HEK293 (cell line): ENCODE results near the gene RNH1.

Experiments used
- CTCF ChIP-seq: fragments of 450-650 bp; formaldehyde crosslinking; IDR thresholded peaks from 2 replicates; pipeline ENCODE4 v1.5.1; 2016; ENCODE audit warnings: missing biosample characterization, missing genetic modification characterization
- ZBTB20 ChIP-seq: fragments of 450-650 bp; formaldehyde crosslinking; IDR thresholded peaks from 2 replicates; pipeline ENCODE4 v1.5.1; 2016; ENCODE audit warnings: missing biosample characterization, missing genetic modification characterization
- ZBTB26 ChIP-seq: fragments of 450-650 bp; formaldehyde crosslinking; optimal IDR thresholded peaks from 2 replicates; pipeline ENCODE3; 2016; ENCODE audit warnings: missing biosample characterization, mild to moderate bottlenecking, missing genetic modification characterization
- ZEB2 ChIP-seq: fragments of 450-650 bp; formaldehyde crosslinking; IDR thresholded peaks from 2 replicates; pipeline ENCODE4 v1.5.1; 2016; ENCODE audit warnings: missing biosample characterization, missing genetic modification characterization
- ZFP3 ChIP-seq: fragments of 450-650 bp; formaldehyde crosslinking; IDR thresholded peaks from 2 replicates; pipeline ENCODE4 v1.5.1; 2016; ENCODE audit warnings: low read depth, missing biosample characterization, missing genetic modification characterization
- ZNF423 ChIP-seq: fragments of 450-650 bp; formaldehyde crosslinking; IDR thresholded peaks from 2 replicates; pipeline ENCODE4 v1.5.1; 2016; ENCODE audit warnings: missing biosample characterization, missing genetic modification characterization
- ZNF555 ChIP-seq: fragments of 450-650 bp; formaldehyde crosslinking; conservative IDR thresholded peaks from 2 replicates; pipeline ENCODE4 v1.5.1; 2017; ENCODE audit warnings: missing biosample characterization, mild to moderate bottlenecking, missing genetic modification characterization, inconsistent platforms

GRCh38 chr11:497565-498296, 9.3 kb downstream of the RNH1 start:
- TF ChIP-seq ZNF555 (tag by site-specific recombination) = no peak
- TF ChIP-seq ZBTB26 (tag by site-specific recombination) = no peak
- no peak for TF ChIP-seq CTCF (tag by site-specific recombination)
- no peak for TF ChIP-seq ZEB2 (tag by site-specific recombination)
- TF ChIP-seq ZFP3 = no peak
- no peak for TF ChIP-seq ZNF423 (tag by site-specific recombination)
- no peak for TF ChIP-seq ZBTB20
